Hematopoietic multipotent progenitor cell treated with erythropoietin and hydrocortisone succinate and interleukin-3 and kit ligand, for 4 days (in vitro differentiated cells): ENCODE results near the gene C1orf21.
A peak's percentile ranks its signal among the peaks of the same experiment; 100 is the strongest.

ENCODE experiments used
- DNase-seq: peaks from one replicate; pipeline ENCODE4 v3.0.0-alpha.2; 2015

C1orf21 gene

DNA sequence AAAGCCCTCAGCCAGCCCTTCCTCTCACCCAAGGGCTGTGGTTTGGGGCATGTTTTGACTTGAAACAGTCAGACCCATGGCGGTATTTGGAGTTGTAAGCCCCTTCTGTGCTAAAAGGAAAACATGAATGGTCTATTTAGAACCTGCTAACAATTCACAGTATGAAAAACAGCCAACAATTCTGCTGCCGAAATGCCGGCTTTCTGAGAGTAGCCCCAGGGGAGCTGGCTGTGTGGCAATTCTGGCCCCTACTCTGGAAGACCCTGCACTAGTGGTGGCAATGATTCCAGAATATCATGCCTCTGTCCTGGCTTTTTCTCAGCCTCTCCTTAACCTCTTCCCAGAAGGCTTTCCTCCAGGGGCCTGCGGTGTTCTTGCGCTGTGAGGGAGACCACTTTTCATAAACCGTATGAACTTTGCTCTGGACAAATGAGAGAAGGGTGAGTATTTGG is 249.2 kb downstream of the C1orf21 start:
- no peak for DNase-seq

DNA sequence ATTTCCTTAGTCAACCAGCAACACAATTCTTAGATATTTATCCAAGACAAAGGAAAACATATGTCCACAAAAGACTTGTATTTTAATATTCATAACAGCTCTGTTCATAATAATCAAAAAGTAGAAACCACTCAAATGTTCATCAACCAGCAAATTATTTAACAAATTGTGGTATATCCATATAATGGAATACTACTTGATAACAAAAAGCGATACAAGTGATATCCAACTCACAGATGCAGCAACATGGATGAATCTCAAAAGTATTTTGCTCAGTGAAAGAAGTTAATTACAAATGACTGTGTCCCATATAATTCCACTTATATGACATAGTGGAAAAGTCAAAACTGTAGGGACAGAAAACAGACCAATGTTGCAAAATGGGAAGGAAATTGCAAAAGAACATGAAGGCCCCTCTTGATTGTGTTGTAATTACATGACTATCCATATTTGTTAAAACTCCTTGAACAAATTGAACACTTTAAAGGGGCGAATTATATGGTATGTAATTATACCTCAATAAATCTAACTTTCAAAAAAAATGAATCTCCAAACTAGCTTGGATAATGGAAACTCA is 250.9 kb downstream of the C1orf21 start:
- no peak for DNase-seq

GRCh38 chr1:184639205-184639604 is 252.4 kb downstream of the C1orf21 start:
- DNase-seq: no peak

- no peak for DNase-seq
Observed at GRCh38 chr1:184640505-184640904, 253.7 kb downstream of the C1orf21 start.

GRCh38 chr1:184641894-184642293 is 255.1 kb downstream of the C1orf21 start:
- no peak for DNase-seq

DNA sequence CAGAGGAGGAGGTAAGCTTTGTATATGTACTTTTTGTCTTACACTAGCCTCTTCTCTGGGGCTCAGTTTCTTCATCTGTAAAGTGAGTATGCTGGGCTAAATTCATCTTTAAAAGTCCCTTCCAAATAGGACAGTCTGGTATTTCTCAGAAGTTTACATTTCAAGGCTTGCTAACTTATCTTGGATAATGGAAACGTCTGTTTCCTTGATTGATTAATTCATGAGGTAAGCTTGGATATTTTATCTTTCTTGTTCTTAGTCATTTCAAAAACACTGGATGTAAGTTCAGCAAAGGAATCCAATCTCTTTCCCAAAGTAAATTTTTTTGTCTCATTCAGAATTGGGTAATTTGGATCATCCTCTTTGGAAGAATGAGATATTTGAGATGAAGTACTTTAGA is 256.8 kb downstream of the C1orf21 start:
- no peak for DNase-seq

GRCh38 chr1:184644771-184645170 is 257.9 kb downstream of the C1orf21 start:
- no peak for DNase-seq

DNA sequence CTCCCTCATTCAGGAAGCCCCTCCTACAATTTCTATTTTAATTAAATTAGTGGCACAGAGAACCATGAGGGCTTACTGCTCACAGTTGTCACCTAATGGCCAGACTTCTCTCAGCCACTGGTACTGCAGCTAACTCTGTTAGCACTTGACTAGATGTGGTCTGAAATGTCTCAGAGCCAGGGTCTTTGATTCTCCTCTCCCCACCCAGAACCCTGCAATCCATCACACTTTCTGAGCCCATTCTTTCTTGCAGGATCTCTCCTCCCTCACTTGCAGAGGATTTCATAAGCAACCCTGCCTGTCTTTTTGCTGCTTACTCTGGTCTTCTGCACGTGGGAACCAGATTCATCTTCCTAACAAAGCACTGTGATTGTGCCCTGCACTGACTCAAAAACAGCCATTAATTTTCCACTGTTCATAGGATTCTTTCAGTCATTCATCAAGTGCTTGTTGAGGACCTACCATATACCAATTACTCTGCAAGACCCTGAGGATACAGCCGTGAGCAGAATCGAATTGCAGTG is 259.4 kb downstream of the C1orf21 start:
- no peak for DNase-seq

GRCh38 chr1:184646824-184647223 is 260.0 kb downstream of the C1orf21 start:
- no peak for DNase-seq

- DNase-seq: no peak
Observed at GRCh38 chr1:184647471-184647870, 260.6 kb downstream of the C1orf21 start.

DNA sequence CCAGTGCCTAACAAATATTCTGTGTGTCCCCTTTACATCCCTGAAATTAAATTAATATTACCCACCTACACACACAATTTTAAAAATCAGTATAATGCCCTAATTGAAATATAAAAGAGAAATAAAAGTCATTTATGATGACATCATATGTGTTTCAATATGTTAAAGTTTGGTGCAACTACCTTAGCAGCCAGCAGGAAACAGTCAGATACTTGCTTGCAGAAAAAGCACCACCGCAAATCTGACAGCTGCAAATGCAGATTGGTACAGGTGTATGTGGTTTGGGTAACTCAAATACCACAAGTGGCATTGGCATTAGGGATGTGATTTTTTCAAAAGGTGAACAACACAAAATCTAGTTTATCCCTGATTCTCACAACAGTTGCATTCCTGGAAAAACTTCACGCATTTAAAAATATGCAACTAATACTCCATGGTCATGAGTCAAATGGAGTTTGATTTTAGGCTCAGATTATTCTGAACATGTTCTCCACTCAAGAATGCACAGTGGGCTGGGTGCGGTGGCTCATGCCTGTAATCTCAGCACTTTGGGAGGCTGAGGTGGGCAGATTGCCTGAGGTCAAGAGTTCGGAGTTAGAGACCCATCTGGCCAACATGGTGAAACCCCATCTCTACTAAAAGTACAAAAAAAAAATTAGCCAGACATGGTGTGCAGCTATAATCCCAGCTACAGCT is 261.5 kb downstream of the C1orf21 start:
- DNase-seq: no peak

- DNase-seq: no peak
Observed at GRCh38 chr1:184648856-184649201, 262.0 kb downstream of the C1orf21 start.

GRCh38 chr1:184649451-184649888 is 262.6 kb downstream of the C1orf21 start:
- DNase-seq: no peak

DNA sequence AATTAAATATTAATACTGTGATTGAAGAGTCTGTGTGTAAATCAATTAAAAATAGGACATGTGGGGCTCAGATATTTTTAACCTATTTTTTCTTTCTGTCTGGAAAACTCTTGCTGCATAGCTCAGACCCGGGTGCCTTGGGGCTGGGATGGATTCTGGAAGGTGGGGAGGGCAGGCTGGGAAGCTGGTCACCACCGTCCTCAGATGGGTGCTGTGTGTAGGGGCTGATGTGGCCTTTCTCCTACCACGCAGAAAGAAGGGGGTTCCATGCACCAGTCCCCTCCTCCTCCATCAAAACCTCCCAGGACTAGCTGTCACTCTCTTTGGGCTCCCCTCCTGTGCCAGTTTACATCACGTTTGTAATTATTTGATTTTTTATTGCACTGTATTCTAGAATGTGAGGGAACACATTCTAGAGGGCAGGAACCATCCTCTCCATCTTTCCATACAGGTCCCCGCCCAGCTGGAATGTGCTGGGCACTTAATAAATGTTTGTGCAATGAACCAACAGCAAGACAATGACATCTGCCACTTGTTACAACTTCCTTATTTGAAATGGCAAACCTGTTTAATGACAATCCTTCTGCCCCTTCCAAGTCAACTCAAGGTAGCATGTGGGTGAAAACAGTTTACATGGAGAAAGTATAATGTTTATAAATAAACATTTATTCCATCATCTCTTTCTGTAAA is 263.5 kb downstream of the C1orf21 start:
- DNase-seq: no peak

GRCh38 chr1:184655185-184655584 is 268.4 kb downstream of the C1orf21 start:
- no peak for DNase-seq

- DNase-seq: no peak
Observed at GRCh38 chr1:184656221-184656620, 269.4 kb downstream of the C1orf21 start.

DNA sequence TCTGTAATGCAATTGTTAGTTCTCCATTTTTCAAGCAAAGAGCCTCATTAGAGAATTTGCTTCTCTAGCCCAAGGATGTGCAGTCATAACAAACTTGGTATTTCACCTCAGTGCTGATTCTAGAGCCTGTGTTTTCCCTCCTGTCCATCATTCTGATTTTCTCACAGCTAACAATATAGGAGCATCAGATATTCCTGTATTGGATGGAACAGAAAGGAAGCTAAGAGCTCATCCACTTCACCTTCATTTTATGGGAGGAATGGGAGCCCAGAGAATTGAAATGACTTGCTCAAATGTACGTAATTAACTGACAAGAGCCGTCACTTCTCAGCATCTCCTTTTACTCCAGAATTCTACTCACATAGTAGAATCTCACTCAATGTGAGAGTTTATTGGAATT is 271.2 kb downstream of the C1orf21 start:
- no peak for DNase-seq

GRCh38 chr1:184660462-184661191 is 273.8 kb downstream of the C1orf21 start:
- no peak for DNase-seq

DNA sequence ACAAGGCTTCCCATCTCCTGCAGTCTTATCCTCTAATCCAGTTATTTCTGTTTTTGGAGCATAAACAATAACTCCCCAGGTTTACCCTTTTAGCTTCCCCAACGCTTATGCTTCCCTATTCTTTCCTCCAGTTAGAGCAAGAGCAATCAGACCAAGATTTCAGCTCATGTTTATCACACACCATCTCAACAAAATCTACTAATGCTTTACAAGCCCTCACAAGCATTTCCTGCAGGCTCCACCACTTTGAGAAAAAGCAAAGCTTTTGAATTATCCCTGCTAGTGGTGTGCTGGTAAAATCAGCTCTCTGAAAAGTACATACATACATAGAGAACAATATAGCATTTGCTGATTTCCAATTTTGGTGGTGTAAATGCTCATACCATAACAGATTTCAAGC is 275.0 kb downstream of the C1orf21 start:
- DNase-seq: no peak

DNA sequence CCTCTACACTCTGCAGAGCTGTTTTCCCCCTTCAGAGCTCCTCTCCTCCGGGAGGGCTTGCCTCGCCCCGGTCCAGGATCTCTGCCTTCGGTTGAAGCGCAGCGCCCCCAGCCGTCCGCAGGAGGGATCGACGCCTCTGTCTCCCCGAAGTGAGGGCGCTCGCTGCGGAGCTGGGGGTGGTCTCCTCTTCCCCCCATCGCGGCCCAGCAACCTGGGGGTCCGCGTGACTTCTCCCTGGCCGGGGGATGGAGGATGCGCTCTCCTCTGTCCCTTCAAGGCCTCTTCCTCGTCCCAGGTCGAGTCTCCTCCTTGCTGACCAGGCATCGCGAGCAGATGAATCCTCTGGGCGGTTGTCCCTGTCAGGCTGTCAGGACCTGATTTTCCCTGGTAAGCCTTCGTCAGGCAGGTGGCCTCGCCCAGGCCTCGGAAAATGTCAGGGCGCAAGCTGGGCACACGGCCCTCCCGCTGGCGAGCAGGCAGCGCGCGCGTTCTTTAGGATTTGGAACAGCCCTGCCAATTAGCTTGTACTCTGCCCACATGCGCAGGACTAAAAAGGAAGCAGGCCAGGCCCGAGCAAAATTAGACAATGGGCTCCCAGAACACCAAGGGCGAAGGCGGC is 277.3 kb downstream of the C1orf21 start:
- peak; percentile 83 for DNase-seq

DNA sequence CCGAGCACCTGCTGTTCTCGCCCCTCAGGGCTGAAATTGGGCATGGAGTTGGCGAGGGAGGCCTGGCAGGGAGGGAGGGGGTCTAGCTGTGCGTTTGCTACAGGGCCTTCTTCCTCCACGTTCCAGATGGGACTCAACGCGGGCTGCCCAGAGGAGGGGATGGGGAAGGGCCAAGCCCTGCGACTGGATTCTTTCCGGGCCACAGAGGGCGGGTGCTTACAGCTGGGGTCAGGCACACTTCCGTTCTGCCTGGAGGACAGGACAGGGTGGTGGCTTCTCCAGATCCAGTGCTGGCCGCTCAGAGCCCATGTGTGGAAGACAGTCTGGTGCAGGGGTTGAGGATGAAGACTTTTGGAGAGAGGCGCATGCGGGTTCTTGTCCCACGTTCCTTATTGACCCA is 277.8 kb downstream of the C1orf21 start:
- no peak for DNase-seq

DNA sequence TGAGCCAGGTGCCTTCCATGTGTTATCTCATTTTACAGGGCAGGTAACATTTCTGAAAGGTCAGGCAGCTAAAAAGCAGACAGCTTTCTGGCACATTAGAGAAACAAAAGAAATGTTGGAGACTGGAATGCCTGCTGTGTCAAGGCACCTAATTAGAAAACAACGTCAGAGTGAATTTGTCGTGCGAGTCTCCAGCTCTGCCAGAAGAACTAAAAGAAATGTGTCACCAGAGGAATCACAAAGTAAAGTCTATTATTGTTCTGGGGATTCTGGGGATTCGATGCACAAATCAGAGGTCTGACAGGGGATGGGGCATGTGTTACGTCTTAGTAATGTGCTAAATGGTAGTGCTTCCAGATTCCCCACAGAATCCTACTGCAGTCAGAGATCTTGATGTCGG is 278.5 kb downstream of the C1orf21 start:
- DNase-seq: no peak

DNA sequence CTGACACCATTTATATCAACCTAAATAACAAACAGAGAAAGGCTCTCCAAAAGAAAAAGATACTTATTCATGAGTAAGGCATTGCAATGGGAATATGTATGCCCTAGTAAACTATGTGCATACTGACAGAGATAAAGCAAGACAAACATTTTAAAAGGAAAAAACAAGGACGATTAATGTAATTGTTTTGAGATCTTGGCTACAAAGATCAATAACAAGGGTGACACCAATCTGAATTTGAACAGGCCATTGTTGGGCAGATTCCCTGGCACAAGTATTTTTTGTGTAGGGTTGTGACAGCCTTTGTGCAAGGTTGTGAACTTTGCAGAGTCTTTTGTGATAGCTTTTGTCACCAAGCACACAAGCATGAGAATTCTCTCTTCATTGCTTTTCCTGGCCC is 282.6 kb downstream of the C1orf21 start:
- DNase-seq: no peak
